Heart right ventricle (tissue), 16 donors: Measurements from ENCODE around the gene SLC34A1. TPM values are rescaled to one million over a fixed set of nuclear protein-coding genes. Genes with fewer than 3 reads are reported as not detected.
A peak's percentile ranks its signal among the peaks of the same experiment; 100 is the strongest.

Experiments
- ATAC-seq, 8 donors: fragments of 200-7000 bp; cut with Tn5 transposase; one replicate each; pipeline ENCODE4 v1.9.1; 2020; ENCODE audit warnings: mild to moderate bottlenecking in 8 of 8, moderate library complexity in 8 of 8, moderate number of reproducible peaks in 1 of 8
- DNase-seq, 2 donors: peaks; one replicate each; pipeline ENCODE4 v3.0.0-alpha.2; 2020
- H3K27ac ChIP-seq, 10 donors: fragments of 200-600 bp; sonication (generic) in 2 of 10; one replicate each; pipeline versions ENCODE4 v1.5.0 to v1.8.0; 2020 to 2022; ENCODE audit warnings: mild to moderate bottlenecking in 3 of 10
- H3K27me3 ChIP-seq, 7 donors: fragments of 200-600 bp; one replicate each; pipeline ENCODE4 v1.8.0; 2021 to 2022; ENCODE audit warnings: mild to moderate bottlenecking in 2 of 7
- H3K36me3 ChIP-seq, 9 donors: fragments of 200-600 bp; sonication (generic) in 1 of 9; one replicate each; pipeline versions ENCODE4 v1.5.0 to v1.8.0; 2020 to 2022; ENCODE audit warnings: mild to moderate bottlenecking in 2 of 9
- H3K4me1 ChIP-seq, 9 donors: fragments of 200-600 bp; sonication (generic) in 1 of 9; one replicate each; pipeline versions ENCODE4 v1.5.0 to v1.8.0; 2020 to 2022; ENCODE audit warnings: mild to moderate bottlenecking in 4 of 9
- H3K4me3 ChIP-seq, 10 donors: fragments of 200-600 bp; sonication (generic) in 2 of 10; one replicate each; pipeline versions ENCODE4 v1.5.0 to v1.8.0; 2020 to 2022; ENCODE audit warnings: mild to moderate bottlenecking in 7 of 10, moderate library complexity in 2 of 10
- H3K9me3 ChIP-seq, 11 donors: fragments of 200-600 bp in 10 of 11; sonication (generic) in 2 of 11; one replicate each; pipeline versions ENCODE4 v1.5.0 to v1.8.0; 2013 to 2022; ENCODE audit warnings: mild to moderate bottlenecking in 2 of 11, control low read depth in 1 of 11, moderate library complexity in 1 of 11
- whole genome bisulfite sequencing, 2 donors: extraction: QIAGEN DNeasy Blood & Tissue Kit; methylation state at CpG; one replicate each; pipeline ENCODE4 v1.1.7; 2013; ENCODE audit warnings: inconsistent platforms in 1 of 2; 5-methylcytosine and 5-hydroxymethylcytosine counted together
- intact Hi-C, 10 donors: fragments of 100-400 bp; cut with DNase I; formaldehyde crosslinking; loops; one replicate each; pipeline versions ENCODE4 v1.11.1 to v1.14.2; 2022
- polyA plus RNA-seq, 2 donors: library from polyadenylated mRNA; stranded (reverse); fragments of 200-250 nt; gene quantifications; one replicate each; pipeline ENCODE4 v1.2.3, GENCODE V29; 2013
- total RNA-seq, 10 donors: library from RNA; stranded (reverse); fragmentation: NEBNext Ultra II Directional in 3 of 10; extraction: Animal tissue kit (Norgen Biotek cat#: 25700) in 3 of 10; gene quantifications; one replicate each; pipeline versions ENCODE4 v1.2.1 to v1.2.4, GENCODE V29; 2021 to 2023
- TF ChIP-seq, protein P1 (sequence below), 9 donors: fragments of 200-600 bp; sonication (generic) in 2 of 9; IDR thresholded peaks; one replicate each; pipeline versions ENCODE4 v1.5.0 to v1.8.0; 2021 to 2022; ENCODE audit warnings: antibody characterized with exemption in 9 of 9, mild to moderate bottlenecking in 5 of 9, moderate library complexity in 1 of 9
- donor health status: Arrhythmogenic right ventricular cardiomyopathy.
- donor health status: ischemic (EF 13 %, LVEDD 7.1; RV severe dilation, severe dysfunction).
- donor health status: healthy with polysubstance abuse.
- donor health status: DM: no; HTN: yes; CAD: no.
- donor health status: DM: no; HTN: no; CAD: no.
- donor health status: ischemic (EF 25% LVEDD 6.9; RV normal size, moderate dysfunction).
- donor health status: ischemic (EF 25% LVEDD 5.7; RV mildly dilated, moderate dysfunction).
- donor health status: healthy.
- donor health status: DM: yes; HTN: yes; CAD: no.
- donor health status: Ischemic cardiomyopathy.
- donor health status: ischemic (EF 35%, LVEDD 5.7; RV mildly dilated, moderate dysfunction).
- donor health status: nonischemic (EF 11% LVEDD 7.7; RV severe dilation, severe dysfunction).
- donor health status: DM: yes; HTN: yes; CAD: no.
- donor health status: PGD.
- donor health status: ischemic (EF 29% LVEDD 5.4; RV normal size, mild dysfunction).
- donor health status: nonischemic (EF 23%, LVEDD 6.1; RV moderate dilation, normal function).

The SLC34A1 gene
- total and polyA plus RNA-seq, 12 donors: 0.12 TPM; not detected in 11

DNA sequence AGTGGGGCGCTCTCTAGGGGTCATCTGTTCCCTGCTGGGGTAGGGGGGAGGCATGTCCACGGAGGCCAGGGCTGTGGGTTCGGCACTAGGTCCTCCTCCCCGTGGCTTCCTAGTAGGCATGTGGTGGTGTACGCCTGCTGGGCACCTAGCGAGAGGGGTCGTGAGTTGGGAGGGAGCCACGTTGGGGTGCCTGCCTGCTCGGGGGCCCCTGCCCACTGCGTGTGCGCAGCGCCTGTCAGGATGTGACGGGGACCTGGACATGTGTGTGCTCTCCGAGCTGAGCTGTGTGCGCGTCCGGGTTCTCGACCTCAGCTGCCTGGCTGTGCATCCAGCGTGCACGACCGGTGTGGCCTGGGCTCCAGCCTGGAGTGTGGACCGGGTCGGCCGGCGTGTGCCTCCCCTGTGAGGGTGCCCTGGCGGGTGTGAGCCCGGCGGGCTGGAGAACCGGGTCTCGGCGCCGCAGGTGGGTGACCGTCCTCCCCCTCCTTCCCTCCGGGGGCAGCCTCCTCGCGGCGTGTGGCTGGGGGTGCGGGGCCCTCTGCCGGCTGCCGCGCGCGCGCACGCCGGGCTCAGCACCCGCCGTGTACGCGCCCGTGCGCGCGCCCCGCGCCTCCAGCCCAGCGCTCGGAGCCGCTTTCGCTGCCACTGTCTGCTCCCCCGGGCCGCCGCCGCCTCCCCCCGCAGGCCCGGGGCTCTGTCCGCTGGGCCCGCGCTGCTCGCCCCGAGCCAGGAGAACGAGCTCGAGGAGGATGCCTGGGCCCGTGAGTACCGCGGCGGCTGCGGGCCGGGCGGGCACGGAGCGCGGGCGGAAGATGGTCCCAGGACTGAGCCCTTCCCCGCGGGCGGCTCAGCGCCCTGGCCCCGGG, 62.2 kb downstream of the SLC34A1 start, which contains the start of gene PRR7:
TSS of gene PRR7 (plus strand) at position 615 of the 866 bp plus-strand sequence. CDS start 8,254 bp downstream, outside the sequence.
- Histone ChIP-seq H3K4me1 (peaks cover 13 to 36% (median 25%) of the 10 kb centered on the region in 9 donors), H3K9me3 (no peaks in the 10 kb centered on the region), H3K36me3 (peaks cover 0 to 18% (median 0%) of the 10 kb centered on the region in 9 donors), H3K4me3 (peak within 1 kb of the TSS; percentile 50 to 74 (median 61)), H3K27me3 (peaks cover 0 to 47% (median 2%) of the 10 kb centered on the region in 7 donors), H3K27ac (peak within 1 kb of the TSS in 5 of 10 donors; percentile 4 to 68 (median 51))
- peak; percentile 31 to 64 for DNase-seq
- peak; percentile 46 to 76 (median 64) for ATAC-seq
- intact Hi-C loops: loop anchor here in 1 of 10 donors (2.0 kb wide), 1 partner anchor 14 kb away; no protein-coding TSS in a partner anchor
- 1% methylated on average over 71 to 89 of the region's 89 CpGs for WGBS, 2 donors
- TF ChIP-seq, protein P1, sequence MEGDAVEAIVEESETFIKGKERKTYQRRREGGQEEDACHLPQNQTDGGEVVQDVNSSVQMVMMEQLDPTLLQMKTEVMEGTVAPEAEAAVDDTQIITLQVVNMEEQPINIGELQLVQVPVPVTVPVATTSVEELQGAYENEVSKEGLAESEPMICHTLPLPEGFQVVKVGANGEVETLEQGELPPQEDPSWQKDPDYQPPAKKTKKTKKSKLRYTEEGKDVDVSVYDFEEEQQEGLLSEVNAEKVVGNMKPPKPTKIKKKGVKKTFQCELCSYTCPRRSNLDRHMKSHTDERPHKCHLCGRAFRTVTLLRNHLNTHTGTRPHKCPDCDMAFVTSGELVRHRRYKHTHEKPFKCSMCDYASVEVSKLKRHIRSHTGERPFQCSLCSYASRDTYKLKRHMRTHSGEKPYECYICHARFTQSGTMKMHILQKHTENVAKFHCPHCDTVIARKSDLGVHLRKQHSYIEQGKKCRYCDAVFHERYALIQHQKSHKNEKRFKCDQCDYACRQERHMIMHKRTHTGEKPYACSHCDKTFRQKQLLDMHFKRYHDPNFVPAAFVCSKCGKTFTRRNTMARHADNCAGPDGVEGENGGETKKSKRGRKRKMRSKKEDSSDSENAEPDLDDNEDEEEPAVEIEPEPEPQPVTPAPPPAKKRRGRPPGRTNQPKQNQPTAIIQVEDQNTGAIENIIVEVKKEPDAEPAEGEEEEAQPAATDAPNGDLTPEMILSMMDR (IDR thresholded peaks at IDR 0.05): peak in 1 of 9 donors; percentile 13

DNA sequence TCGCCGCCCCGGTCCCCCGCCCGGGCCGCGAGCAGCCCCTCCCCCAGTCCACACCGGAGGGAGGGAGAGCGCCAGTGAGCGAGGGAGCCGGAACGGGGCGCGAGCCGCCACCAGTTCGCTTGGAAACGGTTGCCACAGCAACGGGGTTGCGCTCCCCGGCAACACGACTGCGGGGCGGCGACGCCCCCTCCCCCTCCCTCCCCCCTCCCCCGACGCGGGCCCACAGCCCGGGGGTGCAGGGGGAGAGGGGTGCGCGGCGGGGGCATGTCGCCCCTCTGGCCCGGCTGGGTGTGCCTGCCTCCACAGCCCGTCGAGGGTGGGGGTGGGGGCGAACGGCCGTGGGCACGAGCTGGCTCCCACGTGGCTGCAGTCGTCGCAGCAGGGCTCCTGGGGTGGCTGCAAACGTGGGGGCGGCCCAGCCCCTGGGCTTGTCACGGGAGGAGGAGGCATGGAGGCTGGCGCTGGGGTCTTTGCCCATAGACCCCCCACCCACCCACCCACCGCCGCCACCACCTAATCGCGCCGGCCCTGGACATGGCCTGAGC, 62.9 kb downstream of the SLC34A1 start:
- DNase-seq (no peak), ATAC-seq (peak in 5 of 8 donors; percentile 4 to 23 (median 7))
- peaks cover 13 to 36% (median 25%) of the 10 kb centered on the region in 9 donors for H3K4me1 ChIP-seq
- H3K4me3 ChIP-seq: peak overlapping the region; percentile 50 to 74 (median 61)
- peaks cover 0 to 11% (median 0%) of the 10 kb centered on the region in 9 donors for H3K36me3 ChIP-seq
- H3K27me3 ChIP-seq: peaks cover 0 to 47% (median 2%) of the 10 kb centered on the region in 7 donors
- WGBS, 2 donors: 0 to 1% methylated on average over 34 to 48 of the region's 52 CpGs
- intact Hi-C loops: loop anchor here in 1 of 10 donors (2.0 kb wide), 1 partner anchor 14 kb away; no protein-coding TSS in a partner anchor
- TF ChIP-seq, protein P1 (IDR thresholded peaks at IDR 0.05): no peak
- no peaks in the 10 kb centered on the region for H3K9me3 ChIP-seq
- peak overlapping the region in 4 of 10 donors; percentile 25 to 68 (median 54) for H3K27ac ChIP-seq

GRCh38 chr5:177447611-177448243, 63.5 kb downstream of the SLC34A1 start:
- Histone ChIP-seq H3K27me3 (peaks cover 0 to 50% (median 2%) of the 10 kb centered on the region in 7 donors), H3K36me3 (peaks cover 0 to 5% (median 0%) of the 10 kb centered on the region in 9 donors), H3K27ac (peak overlapping the region in 2 of 10 donors; percentile 4 to 25), H3K4me3 (peak overlapping the region in 7 of 10 donors; percentile 58 to 73 (median 62)), H3K4me1 (peaks cover 13 to 36% (median 28%) of the 10 kb centered on the region in 9 donors), H3K9me3 (no peaks in the 10 kb centered on the region)
- ATAC-seq (peak; percentile 20 to 82 (median 64)), DNase-seq (peak; percentile 60 to 66)
- 10% methylated on average over 23 of the region's 23 CpGs for WGBS, 2 donors
- TF ChIP-seq, protein P1 (IDR thresholded peaks at IDR 0.05): peak in 1 of 9 donors; percentile 13
- intact Hi-C loops: loop anchor here in 1 of 10 donors (2.0 kb wide), 1 partner anchor 15 kb away; no protein-coding TSS in a partner anchor

Other genes with a start within 250 kb of the SLC34A1 start
- gene RAB24, start 80.7 kb upstream of the SLC34A1 start, total RNA-seq: 10 to 100 TPM; 14.7 to 22.1 (median 19.3) TPM
- 10 to 100 TPM; 31.7 to 39.4 TPM for gene RAB24, start 80.7 kb upstream of the SLC34A1 start, polyA plus RNA-seq
- gene PRELID1, start 80.6 kb upstream of the SLC34A1 start, total RNA-seq: 10 to 100 TPM; 32.3 to 69.8 (median 36.2) TPM
- 100 to 1,000 TPM in 1 of 2 donors, 10 to 100 TPM in 1; 53.9 to 166 TPM for gene PRELID1, start 80.6 kb upstream of the SLC34A1 start, polyA plus RNA-seq
- 1 to 10 TPM; 1.2 to 6.4 (median 2.4) TPM for gene MXD3, start 72.5 kb upstream of the SLC34A1 start, total RNA-seq
- gene MXD3, start 72.5 kb upstream of the SLC34A1 start, polyA plus RNA-seq: 1 to 10 TPM; 2.3 to 7.1 TPM
- gene LMAN2, start 32.8 kb upstream of the SLC34A1 start, total RNA-seq: 100 to 1,000 TPM in 1 of 10 donors, 10 to 100 TPM in 9; 46.3 to 111 (median 56.3) TPM
- gene LMAN2, start 32.8 kb upstream of the SLC34A1 start, polyA plus RNA-seq: 100 to 1,000 TPM in 1 of 2 donors, 10 to 100 TPM in 1; 47.4 to 215 TPM
- 1 to 10 TPM; 2.2 to 9.6 (median 4.5) TPM for gene RGS14, start 26.5 kb upstream of the SLC34A1 start, total RNA-seq
- 1 to 10 TPM; 2.6 to 3.9 TPM for gene RGS14, start 26.5 kb upstream of the SLC34A1 start, polyA plus RNA-seq
- not detected for gene PFN3, start 16.2 kb downstream of the SLC34A1 start, total RNA-seq
- not detected for gene PFN3, start 16.2 kb downstream of the SLC34A1 start, polyA plus RNA-seq
- gene F12, start 25.1 kb downstream of the SLC34A1 start, total RNA-seq: under 1 TPM in 1 of 10 donors, not detected in 9; 0.25 TPM
- under 1 TPM; 0.28 to 0.37 TPM for gene F12, start 25.1 kb downstream of the SLC34A1 start, polyA plus RNA-seq
- 10 to 100 TPM; 11.8 to 21.2 (median 15.2) TPM for gene GRK6, start 42.2 kb downstream of the SLC34A1 start, total RNA-seq
- gene GRK6, start 42.2 kb downstream of the SLC34A1 start, polyA plus RNA-seq: 10 to 100 TPM in 1 of 2 donors, 1 to 10 TPM in 1; 6.7 to 22.9 TPM
- 1 to 10 TPM in 9 of 10 donors, under 1 TPM in 1; 0.97 to 2.9 (median 1.9) TPM for gene PRR7, start 62.4 kb downstream of the SLC34A1 start, total RNA-seq
- gene PRR7, start 62.4 kb downstream of the SLC34A1 start, polyA plus RNA-seq: 1 to 10 TPM; 1.8 to 2.7 TPM
- 10 to 100 TPM; 13.1 to 52.9 (median 19.1) TPM for gene DBN1, start 89.2 kb downstream of the SLC34A1 start, total RNA-seq
- gene DBN1, start 89.2 kb downstream of the SLC34A1 start, polyA plus RNA-seq: 10 to 100 TPM; 19.2 to 31.5 TPM
- 10 to 100 TPM; 32.5 to 70.6 (median 51.0) TPM for gene PDLIM7, start 113.2 kb downstream of the SLC34A1 start, total RNA-seq
- 100 to 1,000 TPM; 129 to 131 TPM for gene PDLIM7, start 113.2 kb downstream of the SLC34A1 start, polyA plus RNA-seq
- gene DOK3, start 125.4 kb downstream of the SLC34A1 start, total RNA-seq: 10 to 100 TPM in 1 of 10 donors, 1 to 10 TPM in 7, under 1 TPM in 2; 0.74 to 11.4 (median 1.9) TPM
- gene DOK3, start 125.4 kb downstream of the SLC34A1 start, polyA plus RNA-seq: 1 to 10 TPM; 2.4 to 4.0 TPM
- gene DDX41, start 132.5 kb downstream of the SLC34A1 start, total RNA-seq: 10 to 100 TPM; 19.7 to 53.2 (median 27.2) TPM
- gene DDX41, start 132.5 kb downstream of the SLC34A1 start, polyA plus RNA-seq: 10 to 100 TPM; 45.2 to 55.7 TPM
- gene FAM193B, start 170.1 kb downstream of the SLC34A1 start, total RNA-seq: 10 to 100 TPM; 14.1 to 34.4 (median 20.1) TPM
- gene FAM193B, start 170.1 kb downstream of the SLC34A1 start, polyA plus RNA-seq: 100 to 1,000 TPM in 1 of 2 donors, 10 to 100 TPM in 1; 28.0 to 201 TPM
- gene TMED9, start 207.8 kb downstream of the SLC34A1 start, total RNA-seq: 100 to 1,000 TPM in 2 of 10 donors, 10 to 100 TPM in 8; 58.1 to 140 (median 69.5) TPM
- 100 to 1,000 TPM in 1 of 2 donors, 10 to 100 TPM in 1; 48.3 to 310 TPM for gene TMED9, start 207.8 kb downstream of the SLC34A1 start, polyA plus RNA-seq
- gene B4GALT7, start 215.7 kb downstream of the SLC34A1 start, total RNA-seq: 10 to 100 TPM in 9 of 10 donors, 1 to 10 TPM in 1; 9.8 to 17.4 (median 15.0) TPM
- gene B4GALT7, start 215.7 kb downstream of the SLC34A1 start, polyA plus RNA-seq: 10 to 100 TPM; 20.4 to 29.7 TPM